CD1c-positive myeloid dendritic cell (primary cell): ENCODE measurements around the gene PURB.

Source experiments
- DNase-seq: peaks from one replicate; pipeline ENCODE4 v3.0.0-alpha.2; 2016; ENCODE audit errors: extremely low spot score

PURB gene

GRCh38 chr7:44885394-44886317 is at the start of gene PURB:
PURB (minus strand) TSS chr7:44885530; CDS start chr7:44885348, 182 bp downstream.
- peak; percentile 99 for DNase-seq

DNA sequence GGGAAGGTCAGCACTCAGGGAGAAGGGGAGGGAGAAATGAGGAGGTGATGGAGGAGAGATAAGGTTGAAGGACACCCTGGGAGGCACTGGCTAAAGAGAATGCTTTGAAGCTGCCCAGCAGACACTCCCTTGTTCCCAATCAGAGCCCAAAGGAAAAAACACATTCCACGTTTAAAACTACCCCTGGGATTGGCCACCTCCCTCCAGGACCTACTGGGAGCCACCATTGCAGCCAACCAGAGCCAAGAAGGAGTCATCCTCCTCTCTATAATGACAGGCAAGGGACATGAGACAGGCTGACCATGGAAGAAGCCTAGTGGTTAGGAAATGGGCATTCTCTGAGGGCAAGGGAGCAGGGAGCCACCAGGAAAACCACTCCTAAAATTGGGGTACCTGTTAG is 49.7 kb upstream of the PURB start:
- DNase-seq = no peak

GRCh38 chr7:44934510-44934909 is 49.2 kb upstream of the PURB start:
- peak; percentile 35 for DNase-seq

DNA sequence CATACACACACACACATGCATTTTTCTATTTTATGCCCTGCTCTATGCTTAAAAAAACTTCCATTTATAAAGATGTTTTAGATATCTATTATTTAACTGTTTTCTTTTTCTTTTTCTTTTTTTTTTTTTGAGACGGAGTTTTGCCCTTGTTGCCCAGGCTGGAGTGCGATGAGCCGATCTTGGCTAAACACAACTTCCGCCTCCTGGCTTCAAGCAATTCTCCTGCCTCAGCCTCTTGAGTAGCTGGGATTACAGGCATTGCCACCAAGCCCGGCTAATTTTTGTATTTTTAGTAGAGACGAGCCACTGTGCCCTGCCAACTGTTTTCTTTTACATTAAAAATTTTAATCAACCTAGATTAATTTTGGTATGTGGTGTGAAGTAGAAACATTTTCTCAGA is 45.6 kb upstream of the PURB start:
- DNase-seq = no peak

DNA sequence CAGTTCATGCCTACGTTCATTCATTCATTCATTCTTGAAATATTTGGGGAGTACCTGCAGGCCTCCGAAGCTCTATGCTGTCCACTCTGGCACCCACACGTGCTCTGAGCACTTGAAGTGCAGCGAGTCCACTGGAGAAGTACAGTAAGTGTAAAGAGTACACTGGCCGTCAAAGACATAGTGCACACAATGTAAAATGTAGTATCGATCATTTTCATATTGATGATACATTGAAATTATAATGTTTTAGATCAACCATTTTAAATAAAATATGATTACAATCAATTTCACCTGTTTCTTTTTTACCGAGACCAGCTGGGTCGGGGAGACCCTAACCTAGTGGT is 37.0 kb upstream of the PURB start:
- no peak for DNase-seq

DNA sequence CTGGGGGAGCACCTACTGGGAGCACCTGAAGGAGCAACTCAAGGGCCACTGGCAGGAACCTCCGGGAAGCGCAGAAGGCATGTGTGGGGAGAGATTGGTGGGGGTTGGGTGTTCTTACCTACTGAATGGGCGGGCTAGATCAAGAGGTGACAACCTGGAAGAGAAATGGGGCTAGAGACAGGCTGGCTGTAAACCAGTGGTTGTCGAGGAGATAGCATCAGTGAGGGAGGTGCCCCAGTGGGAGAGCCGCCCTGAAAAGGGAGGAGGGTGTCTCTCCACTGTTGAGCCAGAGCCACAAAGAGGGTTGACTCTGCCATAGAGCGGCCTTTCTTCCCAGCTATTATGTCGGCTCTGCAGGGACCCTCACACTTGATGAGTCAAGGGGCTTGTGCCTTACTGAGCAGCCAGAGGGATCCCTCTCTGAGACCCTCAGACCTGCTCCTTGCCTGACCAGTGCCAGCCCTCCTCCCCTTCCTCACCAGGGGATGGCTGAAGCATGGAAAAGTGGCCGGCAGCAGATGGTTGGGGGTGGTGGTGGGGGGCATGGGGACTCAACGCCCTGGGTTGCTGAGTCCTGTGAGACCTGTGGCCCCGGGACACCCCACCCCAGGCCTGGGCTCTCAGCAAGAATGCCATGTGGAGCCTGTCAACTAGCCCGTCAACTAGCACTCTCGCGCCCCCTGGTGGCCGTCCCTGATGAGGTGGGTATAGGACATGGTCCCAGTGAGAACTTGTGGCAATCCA is 36.4 kb upstream of the PURB start:
- peak; percentile 91 for DNase-seq

GRCh38 chr7:44920119-44920518 is 34.8 kb upstream of the PURB start:
- peak; percentile 31 for DNase-seq

DNA sequence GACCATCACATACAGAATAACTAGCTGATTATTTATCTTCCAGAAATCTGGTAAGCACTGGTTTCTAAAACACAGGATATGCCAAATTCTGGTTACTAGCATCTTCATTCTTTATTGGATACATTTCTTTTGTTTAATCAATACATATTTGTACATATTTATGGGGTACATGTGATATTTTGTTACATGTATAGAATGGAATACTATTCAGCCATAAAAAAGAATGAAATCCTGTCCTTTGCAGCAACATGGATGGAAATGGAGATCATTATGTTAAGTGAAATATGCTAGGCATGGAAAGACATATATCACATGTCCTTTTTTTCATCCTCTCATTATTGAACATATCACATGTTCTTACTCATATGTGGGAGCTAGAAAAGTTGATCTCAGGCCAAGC is 32.7 kb upstream of the PURB start:
- DNase-seq = no peak

- DNase-seq = no peak
These were observed 32.1 kb upstream of the PURB start for GRCh38 chr7:44917465-44917864.

- DNase-seq = peak; percentile 74
These were observed 29.8 kb upstream of the PURB start for GRCh38 chr7:44914992-44915607.

DNA sequence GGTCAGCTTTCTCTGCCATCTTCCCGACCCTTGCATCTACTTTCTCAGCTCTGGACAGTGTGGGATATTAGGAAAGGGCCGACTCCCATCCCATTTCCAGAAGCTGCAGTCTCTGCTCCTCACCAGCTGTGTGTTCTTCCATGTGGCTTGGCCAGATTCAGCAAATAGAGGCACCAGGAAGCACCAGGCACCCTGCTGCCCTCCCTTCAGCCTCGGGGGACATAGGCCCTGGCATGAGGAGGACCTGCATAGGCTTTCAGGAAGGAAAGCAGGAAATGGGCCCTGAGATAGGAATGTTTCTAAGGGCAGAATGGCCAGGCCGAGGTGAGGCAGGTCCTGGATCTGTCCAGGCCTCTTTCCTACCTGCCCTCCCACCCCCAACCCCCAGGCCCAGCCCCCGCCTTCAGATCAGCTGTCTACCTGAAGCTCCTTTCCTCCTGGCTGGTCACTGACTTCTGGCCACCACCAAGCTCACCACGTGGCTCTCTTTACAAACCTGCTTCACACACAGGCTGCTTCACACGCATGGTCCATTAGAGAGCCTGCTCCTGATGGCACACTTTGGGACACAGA is 27.5 kb upstream of the PURB start:
- no peak for DNase-seq

DNA sequence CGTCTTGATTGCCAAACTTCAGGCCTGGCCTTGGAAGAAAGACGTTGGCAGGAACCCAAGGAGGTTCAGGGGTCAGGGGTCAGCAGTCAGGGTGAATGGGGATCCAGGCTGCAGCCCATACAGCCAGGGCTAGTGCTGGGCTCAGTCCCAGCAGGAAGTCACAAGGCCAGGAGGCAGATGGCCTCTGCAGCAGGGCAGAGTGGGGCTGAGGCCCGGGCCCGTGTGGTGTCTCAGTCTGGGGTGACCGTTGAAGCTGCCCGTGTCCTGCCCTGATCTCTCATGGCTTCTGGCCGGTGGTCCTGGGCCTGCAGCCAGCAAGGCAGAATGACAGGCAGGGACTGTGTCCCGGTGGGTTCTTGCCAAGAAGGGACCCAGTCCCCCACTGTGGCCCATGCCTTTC is 26.6 kb upstream of the PURB start:
- DNase-seq = no peak

- no peak for DNase-seq
These were observed 24.5 kb upstream of the PURB start for GRCh38 chr7:44909596-44910389.

- DNase-seq = no peak
These were observed 21.6 kb upstream of the PURB start for GRCh38 chr7:44906965-44907364.

GRCh38 chr7:44905002-44905635 is 19.8 kb upstream of the PURB start:
- DNase-seq = no peak

DNA sequence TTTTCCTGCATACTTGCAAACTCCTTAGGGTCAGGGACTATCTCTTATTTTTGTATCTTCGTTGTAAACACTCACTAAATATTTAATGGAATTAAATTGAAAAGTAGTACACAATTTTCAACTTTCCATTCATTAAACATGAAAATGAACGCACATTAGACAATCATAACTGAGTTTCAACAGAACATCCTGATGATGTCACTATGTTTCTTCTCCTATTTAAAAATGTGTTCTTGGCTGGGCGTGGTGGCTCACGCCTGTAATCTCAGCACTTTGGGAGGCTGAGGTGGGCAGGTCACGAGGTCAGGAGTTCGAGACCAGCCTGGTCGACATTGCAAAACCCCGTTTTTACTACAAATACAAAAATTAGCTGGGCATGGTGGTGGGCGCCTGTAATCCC is 14.1 kb upstream of the PURB start:
- no peak for DNase-seq

DNA sequence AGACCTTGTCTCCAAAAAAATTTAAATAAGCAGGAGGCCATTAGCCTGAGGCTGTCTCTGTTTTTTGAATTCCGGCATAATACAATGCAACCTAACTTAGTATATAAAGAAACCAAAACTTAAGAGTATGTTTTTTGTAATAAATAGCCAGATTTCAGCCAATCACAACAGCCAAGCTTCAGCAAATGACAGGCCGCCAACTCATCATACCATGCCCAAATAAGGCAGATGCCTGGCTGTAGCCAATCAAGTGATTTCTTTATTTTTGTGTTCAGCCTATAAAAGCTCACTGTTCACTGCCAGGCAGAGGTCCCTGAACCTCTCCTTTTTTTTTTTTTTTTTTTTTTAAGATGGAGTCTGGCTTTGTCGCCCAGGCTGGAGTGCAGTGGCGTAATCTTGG is 12.7 kb upstream of the PURB start:
- DNase-seq = no peak

- DNase-seq = no peak
These were observed 12.0 kb upstream of the PURB start for GRCh38 chr7:44897309-44897708.

- DNase-seq = no peak
These were observed 9.7 kb upstream of the PURB start for GRCh38 chr7:44894888-44895580.

DNA sequence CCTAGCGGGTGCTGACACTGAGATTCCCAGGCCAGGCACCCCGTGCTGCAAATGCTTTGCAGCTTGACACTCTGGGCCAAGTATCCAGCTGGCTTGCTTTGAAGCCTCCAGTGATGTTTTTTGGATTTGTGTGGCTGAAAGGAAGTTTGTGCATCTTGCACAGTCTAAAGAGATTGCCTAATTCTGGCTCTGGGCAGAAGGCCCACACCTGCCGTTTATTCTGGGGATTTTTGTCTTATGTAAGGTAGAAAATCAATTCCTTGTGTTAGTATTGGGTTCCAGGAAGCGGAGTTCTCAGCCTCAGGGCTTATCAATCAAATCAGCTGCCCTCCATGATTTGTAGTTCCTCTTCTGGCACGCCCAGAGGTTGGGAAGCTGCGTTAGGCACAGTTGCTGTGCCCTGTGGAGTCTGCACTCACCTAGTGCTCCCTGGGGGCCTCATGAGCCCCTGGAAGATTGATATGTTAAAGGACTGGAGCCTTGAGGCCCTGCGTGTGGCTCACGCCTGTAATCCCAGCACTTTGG is 8.4 kb upstream of the PURB start:
- no peak for DNase-seq
